ENCODE results near the gene ACOXL. TPM values are rescaled to one million over a fixed set of nuclear protein-coding genes. Genes with fewer than 3 reads are reported as not detected.

ACOXL gene
- polyA plus RNA-seq, 2 donors, result not detected

DNA sequence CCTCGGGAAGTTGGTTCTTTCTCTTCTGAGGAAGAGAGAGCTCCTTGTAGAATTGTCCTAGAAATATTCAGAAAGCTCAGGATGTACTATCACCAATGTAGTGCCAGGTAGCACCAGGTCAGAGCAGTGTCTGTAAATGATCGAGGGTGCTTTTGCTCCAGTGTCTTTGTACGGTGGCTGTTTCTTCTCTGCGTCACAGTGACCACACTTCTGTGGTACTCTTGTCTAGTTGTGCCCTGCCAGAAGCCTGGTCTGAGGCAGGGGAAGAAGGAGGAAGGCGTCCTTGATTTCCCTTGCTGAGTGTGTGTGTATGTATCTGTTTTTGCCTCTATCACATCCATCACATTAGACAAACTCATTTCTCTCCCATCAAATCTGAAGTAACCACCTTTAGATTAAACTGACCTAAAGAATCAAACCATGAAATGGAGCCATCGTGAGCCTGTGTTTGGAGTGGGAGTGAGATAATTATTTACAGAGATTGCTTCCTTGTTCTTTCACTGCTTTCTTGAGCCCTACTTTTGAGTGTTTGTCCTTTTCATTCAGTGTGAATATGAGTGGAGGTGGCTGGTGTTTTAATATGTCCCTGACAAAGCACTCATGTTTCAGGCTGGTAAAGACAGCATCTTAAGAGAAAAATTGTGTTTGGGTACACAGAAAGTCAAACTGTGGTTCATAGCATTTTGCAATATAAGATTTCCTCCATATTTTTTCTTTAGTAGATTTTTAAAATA is 97.2 kb downstream of the ACOXL start:
- H3K4me1 ChIP-seq (ENCODE audit: control insufficient read depth in 2 of 2, insufficient read depth in 2 of 2, low read length in 1 of 2), result no peaks in the 10 kb centered on the region
- 81 to 85% methylated on average over 6 of the region's 6 CpGs for WGBS, 2 donors
- H3K27me3 ChIP-seq (ENCODE audit: control insufficient read depth in 1 of 2, insufficient read depth in 2 of 2, low read length in 2 of 2), result no peaks in the 10 kb centered on the region
- H3K36me3 ChIP-seq (ENCODE audit: control insufficient read depth in 2 of 2, insufficient read depth in 2 of 2, low read length in 1 of 2), result no peaks in the 10 kb centered on the region
- no peaks in the 10 kb centered on the region for H3K9me3 ChIP-seq (ENCODE audit: control insufficient read depth in 2 of 2, insufficient read depth in 1 of 2, low read depth in 1 of 2, low read length in 1 of 2)
- H3K27ac ChIP-seq (ENCODE audit: low read depth in 2 of 2, low read length in 1 of 2), result no peak overlapping the region
- no peak overlapping the region for H3K4me3 ChIP-seq (ENCODE audit: low read depth in 1 of 2, low read length in 2 of 2)

DNA sequence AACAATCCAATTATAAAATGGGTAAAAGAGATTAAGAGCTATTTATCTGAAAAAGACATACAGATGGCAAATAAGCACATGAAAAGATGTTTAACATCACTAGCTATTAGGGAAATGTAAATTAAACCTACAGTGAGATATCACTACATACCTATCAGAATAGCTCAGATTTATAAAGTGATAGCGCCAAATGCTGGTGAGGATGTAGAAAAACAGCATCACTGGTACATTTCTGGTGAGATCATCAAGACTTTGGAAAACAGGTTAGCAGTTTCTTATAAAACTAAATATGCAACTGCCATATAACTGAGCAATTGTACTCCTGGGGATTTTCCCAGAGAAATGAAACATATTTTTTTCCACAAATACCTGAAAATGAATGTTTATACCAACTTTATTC is 100.4 kb downstream of the ACOXL start:
- 89 to 93% methylated on average over 1 of the region's 1 CpG for whole genome bisulfite sequencing, 2 donors
- no peaks in the 10 kb centered on the region for H3K27me3 ChIP-seq (ENCODE audit: control insufficient read depth in 1 of 2, insufficient read depth in 2 of 2, low read length in 2 of 2)
- no peaks in the 10 kb centered on the region for H3K9me3 ChIP-seq (ENCODE audit: control insufficient read depth in 2 of 2, insufficient read depth in 1 of 2, low read depth in 1 of 2, low read length in 1 of 2)
- H3K36me3 ChIP-seq (ENCODE audit: control insufficient read depth in 2 of 2, insufficient read depth in 2 of 2, low read length in 1 of 2), result no peaks in the 10 kb centered on the region
- H3K4me1 ChIP-seq (ENCODE audit: control insufficient read depth in 2 of 2, insufficient read depth in 2 of 2, low read length in 1 of 2), result no peaks in the 10 kb centered on the region
- H3K4me3 ChIP-seq (ENCODE audit: low read depth in 1 of 2, low read length in 2 of 2), result no peak overlapping the region
- no peak overlapping the region for H3K27ac ChIP-seq (ENCODE audit: low read depth in 2 of 2, low read length in 1 of 2)

DNA sequence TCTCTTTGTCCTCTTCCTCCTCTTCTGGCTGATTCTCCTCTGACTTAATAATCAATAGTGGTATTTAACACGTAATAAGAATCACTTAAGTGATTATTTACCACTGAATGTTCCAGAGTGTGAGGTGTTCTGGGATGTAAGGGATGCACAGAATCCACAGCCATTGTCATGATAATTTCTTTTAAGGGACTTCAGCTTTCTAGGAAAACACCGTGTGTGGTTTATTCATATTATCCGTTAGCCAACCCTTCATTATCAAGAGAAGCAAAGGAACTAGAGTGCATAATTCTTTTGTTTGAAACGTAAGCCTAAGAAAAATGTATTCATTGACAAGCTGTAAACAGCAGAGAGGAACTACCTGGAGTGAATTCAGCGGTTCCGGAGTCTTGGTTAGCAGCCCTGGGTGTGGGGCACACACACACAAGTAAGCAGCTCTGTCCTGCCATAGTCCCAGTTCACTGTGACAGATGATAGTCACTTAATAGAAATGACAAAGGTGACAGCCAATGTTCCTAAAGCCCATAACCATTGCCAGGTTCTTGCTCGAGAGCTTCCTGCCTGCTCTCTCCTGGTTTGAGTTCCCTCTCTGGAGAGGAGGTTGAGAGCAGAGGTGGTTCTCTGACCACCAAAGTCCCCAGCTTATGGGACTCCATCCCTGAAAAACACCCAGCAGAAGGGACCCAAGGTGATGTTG is 101.9 kb downstream of the ACOXL start:
- no peaks in the 10 kb centered on the region for H3K4me1 ChIP-seq (ENCODE audit: control insufficient read depth in 2 of 2, insufficient read depth in 2 of 2, low read length in 1 of 2)
- H3K27me3 ChIP-seq (ENCODE audit: control insufficient read depth in 1 of 2, insufficient read depth in 2 of 2, low read length in 2 of 2), result no peaks in the 10 kb centered on the region
- H3K4me3 ChIP-seq (ENCODE audit: low read depth in 1 of 2, low read length in 2 of 2), result no peak overlapping the region
- no peak overlapping the region for H3K27ac ChIP-seq (ENCODE audit: low read depth in 2 of 2, low read length in 1 of 2)
- 56 to 63% methylated on average over 7 of the region's 7 CpGs for WGBS, 2 donors
- no peaks in the 10 kb centered on the region for H3K9me3 ChIP-seq (ENCODE audit: control insufficient read depth in 2 of 2, insufficient read depth in 1 of 2, low read depth in 1 of 2, low read length in 1 of 2)
- H3K36me3 ChIP-seq (ENCODE audit: control insufficient read depth in 2 of 2, insufficient read depth in 2 of 2, low read length in 1 of 2), result no peaks in the 10 kb centered on the region

GRCh38 chr2:110836671-110837070 is 104.3 kb downstream of the ACOXL start:
- Histone ChIP-seq H3K4me1 (ENCODE audit: control insufficient read depth in 2 of 2, insufficient read depth in 2 of 2, low read length in 1 of 2) (no peaks in the 10 kb centered on the region), H3K4me3 (ENCODE audit: low read depth in 1 of 2, low read length in 2 of 2) (no peak overlapping the region), H3K27ac (ENCODE audit: low read depth in 2 of 2, low read length in 1 of 2) (no peak overlapping the region), H3K36me3 (ENCODE audit: control insufficient read depth in 2 of 2, insufficient read depth in 2 of 2, low read length in 1 of 2) (no peaks in the 10 kb centered on the region), H3K9me3 (ENCODE audit: control insufficient read depth in 2 of 2, insufficient read depth in 1 of 2, low read depth in 1 of 2, low read length in 1 of 2) (no peaks in the 10 kb centered on the region), H3K27me3 (ENCODE audit: control insufficient read depth in 1 of 2, insufficient read depth in 2 of 2, low read length in 2 of 2) (no peaks in the 10 kb centered on the region)
- 95 to 96% methylated on average over 8 of the region's 8 CpGs for WGBS, 2 donors

DNA sequence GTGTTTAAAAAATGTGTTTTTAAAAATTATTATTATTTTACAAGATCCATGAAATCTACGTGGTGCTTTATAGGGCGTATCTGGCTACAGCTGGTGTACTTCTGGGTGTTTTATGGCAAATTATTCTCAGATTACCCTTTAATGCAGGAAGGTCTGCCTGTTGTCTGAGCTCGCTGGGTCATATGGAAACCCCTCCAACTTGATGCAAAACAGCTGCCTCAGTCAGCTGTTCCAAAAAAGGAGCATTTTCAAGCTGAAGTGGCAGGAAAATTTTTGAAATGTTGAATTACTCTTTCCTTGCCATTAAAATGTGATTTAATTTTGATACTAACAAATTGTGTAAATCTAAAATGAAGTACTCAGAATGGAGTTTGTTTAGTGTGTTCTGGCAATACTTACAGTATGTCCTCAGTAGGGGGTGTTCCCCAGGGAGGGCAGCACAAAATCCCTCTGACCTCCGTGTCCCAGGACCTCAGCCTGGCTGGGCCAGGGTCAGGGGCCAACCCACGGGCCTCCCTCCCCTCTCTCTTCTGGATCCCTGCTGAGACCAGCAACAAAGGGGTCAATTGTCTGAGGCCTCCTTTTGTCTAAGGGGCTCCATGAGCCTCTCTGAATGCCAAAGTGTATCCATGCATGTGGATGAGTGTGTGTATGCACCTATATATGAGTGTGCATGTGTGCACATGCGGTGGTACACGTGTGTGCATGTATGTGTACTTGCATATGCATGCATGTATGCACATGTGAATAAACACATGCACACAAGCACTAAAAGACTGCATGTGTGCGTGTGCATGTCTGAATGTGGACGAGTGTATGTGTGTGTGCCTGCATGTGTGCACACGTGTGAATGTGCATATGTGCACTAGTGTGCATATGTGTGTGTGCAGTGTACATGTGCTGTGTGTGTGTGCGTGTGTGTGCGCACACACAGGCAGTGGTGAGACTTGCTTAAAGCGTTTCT is 105.4 kb downstream of the ACOXL start:
- H3K4me3 ChIP-seq (ENCODE audit: low read depth in 1 of 2, low read length in 2 of 2), result no peak overlapping the region

DNA sequence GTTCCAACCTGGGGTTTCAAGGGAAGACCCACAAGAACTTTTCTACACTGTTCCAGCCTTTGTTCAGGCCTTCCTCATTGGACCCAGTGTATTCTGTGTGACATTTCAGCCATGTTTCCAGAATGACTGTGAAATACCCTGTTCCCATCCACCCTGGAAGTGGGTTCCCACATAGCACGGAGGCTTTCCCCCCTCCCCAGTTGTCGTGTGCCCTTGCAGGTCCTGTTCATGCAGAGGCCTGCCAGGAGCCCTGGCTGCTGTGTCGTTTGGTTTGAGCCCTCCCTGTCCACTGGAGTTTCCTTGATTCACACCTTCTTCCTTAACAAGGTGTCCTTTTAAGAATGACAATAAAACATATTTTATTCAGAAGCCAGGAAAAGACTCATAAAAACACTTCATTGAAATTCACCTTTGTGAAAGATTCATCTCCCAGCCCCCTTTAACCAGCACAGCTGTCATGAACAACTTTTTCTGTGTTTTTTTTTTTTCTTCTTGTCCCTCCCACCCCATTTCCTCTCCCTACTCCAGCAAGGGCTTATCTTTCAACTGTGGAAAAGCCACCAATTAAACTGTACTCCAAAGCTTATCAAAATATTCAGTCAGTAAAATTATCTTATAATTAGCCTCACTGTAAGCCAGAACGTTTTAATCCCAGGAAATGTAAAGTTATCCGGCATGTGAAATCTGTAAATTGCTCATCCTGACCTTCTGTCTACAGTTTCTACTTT is 106.4 kb downstream of the ACOXL start:
- no peaks in the 10 kb centered on the region for H3K9me3 ChIP-seq (ENCODE audit: control insufficient read depth in 2 of 2, insufficient read depth in 1 of 2, low read depth in 1 of 2, low read length in 1 of 2)
- H3K4me3 ChIP-seq (ENCODE audit: low read depth in 1 of 2, low read length in 2 of 2), result no peak overlapping the region
- WGBS, 2 donors, result 52 to 62% methylated on average over 5 of the region's 5 CpGs
- H3K36me3 ChIP-seq (ENCODE audit: control insufficient read depth in 2 of 2, insufficient read depth in 2 of 2, low read length in 1 of 2), result no peaks in the 10 kb centered on the region
- H3K27me3 ChIP-seq (ENCODE audit: control insufficient read depth in 1 of 2, insufficient read depth in 2 of 2, low read length in 2 of 2), result no peaks in the 10 kb centered on the region
- H3K27ac ChIP-seq (ENCODE audit: low read depth in 2 of 2, low read length in 1 of 2), result no peak overlapping the region
- H3K4me1 ChIP-seq (ENCODE audit: control insufficient read depth in 2 of 2, insufficient read depth in 2 of 2, low read length in 1 of 2), result no peaks in the 10 kb centered on the region

More for the DNA sequence above, 105.4 kb downstream of the ACOXL start:
- Histone ChIP-seq H3K36me3 (ENCODE audit: control insufficient read depth in 2 of 2, insufficient read depth in 2 of 2, low read length in 1 of 2) (no peaks in the 10 kb centered on the region), H3K4me1 (ENCODE audit: control insufficient read depth in 2 of 2, insufficient read depth in 2 of 2, low read length in 1 of 2) (no peaks in the 10 kb centered on the region), H3K27ac (ENCODE audit: low read depth in 2 of 2, low read length in 1 of 2) (no peak overlapping the region), H3K27me3 (ENCODE audit: control insufficient read depth in 1 of 2, insufficient read depth in 2 of 2, low read length in 2 of 2) (no peaks in the 10 kb centered on the region), H3K9me3 (ENCODE audit: control insufficient read depth in 2 of 2, insufficient read depth in 1 of 2, low read depth in 1 of 2, low read length in 1 of 2) (no peaks in the 10 kb centered on the region)
- whole genome bisulfite sequencing, 2 donors, result 79 to 82% methylated on average over 13 of the region's 13 CpGs

GRCh38 chr2:110840508-110840907 is 108.1 kb downstream of the ACOXL start:
- Histone ChIP-seq H3K4me3 (ENCODE audit: low read depth in 1 of 2, low read length in 2 of 2) (no peak overlapping the region), H3K4me1 (ENCODE audit: control insufficient read depth in 2 of 2, insufficient read depth in 2 of 2, low read length in 1 of 2) (no peaks in the 10 kb centered on the region), H3K27ac (ENCODE audit: low read depth in 2 of 2, low read length in 1 of 2) (no peak overlapping the region), H3K36me3 (ENCODE audit: control insufficient read depth in 2 of 2, insufficient read depth in 2 of 2, low read length in 1 of 2) (no peaks in the 10 kb centered on the region), H3K9me3 (ENCODE audit: control insufficient read depth in 2 of 2, insufficient read depth in 1 of 2, low read depth in 1 of 2, low read length in 1 of 2) (no peaks in the 10 kb centered on the region), H3K27me3 (ENCODE audit: control insufficient read depth in 1 of 2, insufficient read depth in 2 of 2, low read length in 2 of 2) (no peaks in the 10 kb centered on the region)
- 69 to 81% methylated on average over 2 of the region's 2 CpGs for WGBS, 2 donors

DNA sequence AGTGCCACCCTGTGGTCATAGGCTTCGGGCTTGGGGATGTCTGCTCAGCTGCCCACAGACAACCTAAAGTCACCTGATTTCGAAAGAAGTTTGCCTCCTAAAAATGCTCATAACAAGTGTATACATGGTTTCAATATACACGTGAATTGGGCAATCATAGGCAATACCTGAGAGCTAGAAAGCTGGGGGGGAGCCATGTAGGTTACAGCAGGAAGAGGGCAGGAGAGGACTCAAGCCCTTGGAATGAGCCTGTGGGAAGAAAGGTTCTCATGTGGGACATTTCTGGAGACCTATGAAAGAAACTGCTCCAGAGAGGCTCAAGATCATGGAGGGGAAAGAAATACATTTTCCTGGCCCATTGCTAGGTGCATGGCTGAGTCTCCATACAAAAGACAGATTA is 109.7 kb downstream of the ACOXL start:
- H3K36me3 ChIP-seq (ENCODE audit: control insufficient read depth in 2 of 2, insufficient read depth in 2 of 2, low read length in 1 of 2), result no peaks in the 10 kb centered on the region
- H3K4me1 ChIP-seq (ENCODE audit: control insufficient read depth in 2 of 2, insufficient read depth in 2 of 2, low read length in 1 of 2), result no peaks in the 10 kb centered on the region
- no peaks in the 10 kb centered on the region for H3K27me3 ChIP-seq (ENCODE audit: control insufficient read depth in 1 of 2, insufficient read depth in 2 of 2, low read length in 2 of 2)
- WGBS, 2 donors, result 69 to 71% methylated on average over 3 of the region's 3 CpGs
- H3K27ac ChIP-seq (ENCODE audit: low read depth in 2 of 2, low read length in 1 of 2), result no peak overlapping the region
- no peak overlapping the region for H3K4me3 ChIP-seq (ENCODE audit: low read depth in 1 of 2, low read length in 2 of 2)
- no peaks in the 10 kb centered on the region for H3K9me3 ChIP-seq (ENCODE audit: control insufficient read depth in 2 of 2, insufficient read depth in 1 of 2, low read depth in 1 of 2, low read length in 1 of 2)

- 67 to 75% methylated on average over 2 of the region's 2 CpGs for whole genome bisulfite sequencing, 2 donors
- H3K4me1 ChIP-seq (ENCODE audit: control insufficient read depth in 2 of 2, insufficient read depth in 2 of 2, low read length in 1 of 2), result no peaks in the 10 kb centered on the region
- H3K27me3 ChIP-seq (ENCODE audit: control insufficient read depth in 1 of 2, insufficient read depth in 2 of 2, low read length in 2 of 2), result no peaks in the 10 kb centered on the region
- no peaks in the 10 kb centered on the region for H3K36me3 ChIP-seq (ENCODE audit: control insufficient read depth in 2 of 2, insufficient read depth in 2 of 2, low read length in 1 of 2)
- H3K4me3 ChIP-seq (ENCODE audit: low read depth in 1 of 2, low read length in 2 of 2), result no peak overlapping the region
- H3K9me3 ChIP-seq (ENCODE audit: control insufficient read depth in 2 of 2, insufficient read depth in 1 of 2, low read depth in 1 of 2, low read length in 1 of 2), result no peaks in the 10 kb centered on the region
- no peak overlapping the region for H3K27ac ChIP-seq (ENCODE audit: low read depth in 2 of 2, low read length in 1 of 2)
Measured at GRCh38 chr2:110843496-110843895, 111.1 kb downstream of the ACOXL start.

Data from esophagus (tissue), 2 donors.